Memory B cell (primary cell): ENCODE measurements around the gene OTOA.
"Not testable (repeated sequence)": the region's sequence is repeated elsewhere in the genome, so short reads cannot be mapped to it uniquely, and the experiment has no call there.

Experiments
- ATAC-seq: fragments of 150-1000 bp; cut with Tn5 transposase; 2 replicates; pipeline ENCODE4 v1.10.0; 2021; ENCODE audit warnings: low read depth, mild to moderate bottlenecking, moderate library complexity
- DNase-seq, 2 donors: peaks; one replicate each; pipeline ENCODE4 v3.0.0; 2022; ENCODE audit warnings: low spot score in 2 of 2
- H3K27ac Mint-ChIP-seq: one replicate; pipeline ENCODE4 v1.8.0; 2022; ENCODE audit warnings: mild to moderate bottlenecking, moderate library complexity, mixed read lengths
- H3K27me3 Mint-ChIP-seq: one replicate; pipeline ENCODE4 v1.8.0; 2022; ENCODE audit warnings: mixed read lengths
- H3K36me3 Mint-ChIP-seq: one replicate; pipeline ENCODE4 v1.8.0; 2022; ENCODE audit warnings: mild to moderate bottlenecking, mixed read lengths
- H3K4me1 Mint-ChIP-seq: one replicate; pipeline ENCODE4 v1.8.0; 2022; ENCODE audit warnings: mixed read lengths
- H3K4me3 Mint-ChIP-seq: one replicate; pipeline ENCODE4 v1.8.0; 2022; ENCODE audit warnings: mild to moderate bottlenecking, moderate library complexity, mixed read lengths
- H3K9me3 Mint-ChIP-seq: one replicate; pipeline ENCODE4 v1.8.0; 2022; ENCODE audit warnings: mixed read lengths

OTOA gene

DNA sequence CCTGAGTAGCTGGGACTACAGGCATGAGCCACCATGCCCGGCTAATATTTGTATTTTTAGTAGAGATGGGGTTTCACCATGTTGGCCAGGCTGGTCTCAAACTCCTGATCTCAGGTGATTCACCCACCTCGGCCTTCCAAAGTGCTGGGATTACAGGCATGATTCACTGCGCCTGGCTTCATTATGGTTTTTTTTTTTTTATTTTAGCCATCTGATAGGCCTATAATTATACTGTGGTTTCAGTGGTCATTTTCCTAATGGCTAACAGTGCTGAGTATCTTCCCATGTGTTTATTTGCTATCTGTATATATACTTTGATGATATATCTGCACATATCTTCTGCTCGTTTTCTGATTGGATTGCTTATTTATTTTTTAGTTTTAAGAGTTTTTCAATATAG lies 10.7 kb downstream of the OTOA start:
- H3K4me3 Mint-ChIP-seq, H3K9me3 Mint-ChIP-seq, H3K27me3 Mint-ChIP-seq, H3K4me1 Mint-ChIP-seq, H3K27ac Mint-ChIP-seq, DNase-seq, H3K36me3 Mint-ChIP-seq, ATAC-seq: not testable (repeated sequence)

DNA sequence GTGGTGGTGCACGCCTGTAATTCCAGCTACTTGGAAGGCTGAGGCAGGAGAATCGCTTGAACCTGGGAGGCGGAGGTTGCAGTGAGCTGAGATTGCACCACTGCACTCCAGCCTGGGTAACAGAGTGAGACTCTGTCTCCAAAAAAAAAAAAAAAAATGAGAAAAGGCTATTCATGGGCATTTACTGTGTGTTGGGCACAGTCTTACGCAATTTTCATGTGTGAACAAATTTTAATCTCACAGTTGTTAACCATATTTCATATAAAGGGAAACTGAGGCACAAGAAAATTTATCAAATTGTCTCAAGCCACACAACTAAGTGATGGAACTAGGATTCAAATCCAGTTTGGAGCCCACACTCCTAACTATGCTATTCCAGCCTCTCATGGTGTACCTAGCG lies 16.9 kb downstream of the OTOA start:
- H3K27me3 Mint-ChIP-seq, DNase-seq, H3K4me3 Mint-ChIP-seq, H3K27ac Mint-ChIP-seq, H3K9me3 Mint-ChIP-seq, ATAC-seq, H3K36me3 Mint-ChIP-seq, H3K4me1 Mint-ChIP-seq: not testable (repeated sequence)

DNA sequence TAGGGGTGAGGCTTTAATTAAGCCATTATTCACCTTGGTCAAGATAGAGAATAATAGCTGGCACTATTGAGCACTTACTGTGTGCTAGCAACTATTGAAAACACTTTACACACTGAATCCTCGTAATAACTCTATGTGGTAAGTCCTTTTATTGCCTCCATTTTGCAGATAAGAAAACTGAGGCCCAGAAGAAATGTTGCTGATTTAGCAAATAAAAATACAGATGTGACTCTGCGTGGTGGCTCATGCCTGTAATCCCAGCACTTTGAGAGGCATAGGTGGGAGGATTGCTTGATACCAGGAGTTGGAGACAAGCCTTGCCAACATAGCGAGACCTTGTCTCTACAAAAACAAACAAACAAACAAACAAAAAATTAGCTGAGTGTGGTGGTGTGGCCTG lies 19.4 kb downstream of the OTOA start:
- Mint-ChIP-seq H3K36me3 (no peaks in the 10 kb centered on the region), H3K4me1 (peaks cover 2% of the 10 kb centered on the region), H3K4me3 (no peak overlapping the region), H3K27me3 (peaks cover 8% of the 10 kb centered on the region), H3K9me3 (no peaks in the 10 kb centered on the region), H3K27ac (no peak overlapping the region)
- ATAC-seq (no peak), DNase-seq (no peak)

DNA sequence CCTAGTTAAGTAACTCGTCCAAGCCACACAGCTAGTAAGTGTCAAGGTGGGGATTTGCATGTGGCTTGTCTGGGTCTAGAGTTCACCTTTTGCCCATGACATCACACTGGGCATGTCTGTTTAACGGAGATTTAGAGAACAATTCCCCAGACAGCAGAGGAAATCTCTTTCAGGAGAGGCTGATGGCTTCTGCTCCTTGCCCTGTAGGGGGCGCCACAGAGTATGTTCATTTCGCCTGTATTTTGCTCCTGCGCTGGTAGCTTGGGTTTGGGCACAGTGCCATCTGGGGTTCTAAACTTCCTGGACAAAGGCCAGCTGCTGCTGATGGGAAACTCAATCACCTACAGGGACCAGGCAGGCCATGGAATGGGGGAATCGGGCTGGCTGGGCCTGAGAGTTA lies 20.4 kb downstream of the OTOA start:
- ATAC-seq: peak; percentile 81
- Mint-ChIP-seq H3K4me3 (no peak overlapping the region), H3K4me1 (peaks cover 2% of the 10 kb centered on the region), H3K36me3 (no peaks in the 10 kb centered on the region), H3K27me3 (peaks cover 8% of the 10 kb centered on the region), H3K27ac (no peak overlapping the region), H3K9me3 (no peaks in the 10 kb centered on the region)
- DNase-seq: no peak

DNA sequence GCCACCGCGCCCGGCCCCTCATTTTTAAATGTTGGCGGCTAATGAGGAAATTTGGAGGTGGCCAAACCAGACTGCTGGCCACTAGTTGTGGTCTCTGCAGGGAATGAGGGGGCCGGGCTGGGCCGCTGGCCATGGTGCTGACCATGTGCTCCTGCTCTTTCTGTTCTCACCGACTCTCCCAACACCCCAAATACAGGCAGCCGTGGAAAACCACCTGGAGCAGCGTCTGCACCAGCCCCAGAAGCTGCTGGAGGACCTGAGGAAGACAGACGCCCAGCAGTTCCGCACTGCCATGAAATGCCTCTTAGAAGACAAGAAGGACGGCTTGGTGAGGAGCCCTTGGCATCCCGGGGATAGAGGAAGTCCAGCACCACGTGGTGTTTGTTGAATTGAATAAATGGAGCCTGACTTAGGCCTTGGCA lies 21.3 kb downstream of the OTOA start:
- DNase-seq: no peak

DNA sequence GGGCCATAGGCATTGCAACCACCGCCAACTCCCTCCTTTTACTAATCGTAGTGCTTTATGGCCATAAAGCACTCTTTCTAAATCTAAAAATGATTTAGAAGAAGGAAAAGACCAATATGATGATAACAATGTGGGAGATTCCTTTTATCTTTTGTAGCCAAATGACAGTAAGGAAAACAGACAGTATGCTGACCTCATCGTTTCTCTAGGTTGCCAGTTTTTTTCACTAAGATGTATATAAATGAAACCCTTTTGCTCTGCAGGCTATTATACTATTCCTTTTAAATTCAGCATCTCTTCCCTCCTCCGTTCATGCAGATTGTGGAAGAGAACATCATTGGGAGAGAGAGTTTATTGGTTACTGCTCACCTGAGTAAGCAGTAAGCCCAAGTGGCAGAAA lies 25.3 kb downstream of the OTOA start:
- H3K9me3 Mint-ChIP-seq: no peaks in the 10 kb centered on the region
- peaks cover 3% of the 10 kb centered on the region for H3K27me3 Mint-ChIP-seq
- peaks cover under 1% of the 10 kb centered on the region for H3K4me1 Mint-ChIP-seq
- H3K27ac Mint-ChIP-seq: no peak overlapping the region
- DNase-seq (no peak), ATAC-seq (no peak)
- no peak overlapping the region for H3K4me3 Mint-ChIP-seq
- H3K36me3 Mint-ChIP-seq: no peaks in the 10 kb centered on the region

More for the DNA sequence above, 21.3 kb downstream of the OTOA start:
- Mint-ChIP-seq H3K9me3 (no peaks in the 10 kb centered on the region), H3K4me3 (no peak overlapping the region), H3K4me1 (peaks cover 2% of the 10 kb centered on the region), H3K27me3 (peaks cover 10% of the 10 kb centered on the region), H3K36me3 (no peaks in the 10 kb centered on the region), H3K27ac (no peak overlapping the region)
- ATAC-seq: no peak

DNA sequence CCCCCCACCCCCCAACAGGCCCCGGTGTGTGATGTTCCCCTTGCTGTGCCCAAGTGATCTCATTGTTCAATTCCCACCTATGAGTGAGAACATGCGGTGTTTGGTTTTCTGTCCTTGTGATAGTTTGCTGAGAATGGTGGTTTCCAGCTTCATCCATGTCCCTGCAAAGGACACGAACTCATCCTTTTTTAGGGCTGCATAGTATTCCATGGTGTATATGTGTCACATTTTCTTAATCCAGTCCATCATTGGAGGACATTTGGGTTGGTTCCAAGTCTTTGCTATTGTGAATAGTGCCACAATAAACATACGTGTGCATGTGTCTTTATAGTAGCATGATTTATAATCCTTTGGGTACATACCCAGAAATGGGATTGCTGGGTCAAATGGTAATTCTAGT lies 27.2 kb downstream of the OTOA start:
- H3K27ac Mint-ChIP-seq, H3K4me1 Mint-ChIP-seq, ATAC-seq, H3K36me3 Mint-ChIP-seq, H3K4me3 Mint-ChIP-seq, H3K9me3 Mint-ChIP-seq, H3K27me3 Mint-ChIP-seq, DNase-seq: not testable (repeated sequence)

DNA sequence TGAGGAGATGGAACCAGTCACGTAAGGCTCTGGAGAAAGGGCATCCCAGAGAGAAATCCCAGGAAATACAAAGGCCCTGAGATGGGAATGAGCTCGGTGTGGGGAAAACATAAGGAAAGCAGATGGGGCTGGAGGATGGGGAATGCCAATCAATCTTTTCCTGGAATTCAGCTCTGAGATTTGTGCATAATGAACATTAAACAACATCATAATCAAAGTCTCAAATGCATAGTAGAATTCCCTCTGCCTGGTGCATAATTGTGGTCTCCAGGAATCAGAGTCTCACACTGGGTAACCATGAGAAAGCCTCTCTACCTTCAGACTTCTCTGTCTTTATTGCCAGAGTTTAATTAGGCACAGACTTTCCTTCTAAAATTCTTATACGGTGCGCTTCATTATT lies 30.8 kb downstream of the OTOA start:
- no peaks in the 10 kb centered on the region for H3K36me3 Mint-ChIP-seq
- ATAC-seq (no peak), DNase-seq (no peak)
- H3K4me1 Mint-ChIP-seq: no peaks in the 10 kb centered on the region
- no peak overlapping the region for H3K4me3 Mint-ChIP-seq
- peaks cover 7% of the 10 kb centered on the region for H3K27me3 Mint-ChIP-seq
- H3K9me3 Mint-ChIP-seq: no peaks in the 10 kb centered on the region
- no peak overlapping the region for H3K27ac Mint-ChIP-seq

DNA sequence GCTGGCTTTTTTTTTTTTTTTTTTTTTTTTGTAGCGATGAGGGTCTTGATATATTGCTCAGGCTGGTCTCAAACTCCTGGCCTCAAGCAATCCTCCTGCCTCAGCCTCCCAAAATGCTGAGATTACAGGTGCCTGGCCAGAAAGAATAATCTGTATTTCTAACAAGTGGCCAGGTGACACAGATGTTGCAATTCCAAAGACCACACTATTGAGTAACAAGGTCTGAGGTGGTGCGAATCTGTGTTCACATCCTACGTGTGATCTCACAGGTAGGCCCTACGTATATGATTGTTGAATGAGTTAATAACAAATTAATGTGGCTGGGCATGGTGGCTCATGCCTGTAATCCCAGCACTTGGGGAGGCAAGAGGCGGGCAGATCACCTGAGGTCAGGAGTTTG lies 33.3 kb downstream of the OTOA start:
- Mint-ChIP-seq H3K27ac (no peak overlapping the region), H3K4me3 (no peak overlapping the region), H3K9me3 (no peaks in the 10 kb centered on the region), H3K4me1 (no peaks in the 10 kb centered on the region), H3K36me3 (no peaks in the 10 kb centered on the region), H3K27me3 (peaks cover 6% of the 10 kb centered on the region)
- ATAC-seq (no peak), DNase-seq (no peak)

DNA sequence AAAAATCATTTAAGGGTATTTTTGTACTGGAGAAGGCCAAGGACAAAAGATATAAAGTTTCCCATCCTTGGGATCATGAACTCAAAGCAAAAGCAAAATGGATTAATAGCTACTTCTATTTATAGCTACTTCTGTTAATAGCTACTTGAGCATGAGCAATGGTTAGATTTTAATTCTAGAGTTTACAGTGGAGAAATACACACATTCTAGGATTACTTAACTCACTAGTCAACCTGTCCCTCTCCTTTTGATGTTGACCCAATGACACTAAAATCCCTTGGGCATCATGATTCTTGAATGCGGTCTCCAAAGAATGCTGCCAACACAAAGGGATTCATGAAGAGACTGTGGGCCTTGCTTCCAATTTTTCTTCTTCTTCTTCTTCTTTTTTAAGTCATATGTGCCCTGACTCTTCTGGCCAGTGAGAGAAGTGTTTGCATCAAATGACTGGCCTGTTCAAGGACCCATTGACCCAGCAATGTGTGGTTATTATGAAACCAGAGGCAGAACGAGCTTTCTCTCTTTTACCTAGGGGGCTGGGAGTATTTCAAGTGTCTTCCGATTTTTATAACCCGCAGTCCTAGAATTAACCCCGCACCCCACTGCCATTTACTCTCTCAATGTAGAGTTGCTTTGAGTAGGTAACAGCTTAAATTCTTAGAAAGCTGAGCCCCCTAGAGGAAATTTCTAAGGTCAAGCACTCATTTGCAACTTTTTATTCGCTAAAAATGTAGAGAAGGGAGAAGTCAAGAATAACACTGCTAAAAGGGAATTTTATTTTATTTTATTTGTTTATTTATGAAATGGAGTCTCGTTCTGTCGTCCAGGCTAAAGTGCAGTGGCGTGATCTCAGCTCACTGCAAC lies 34.6 kb downstream of the OTOA start:
- DNase-seq (no peak), ATAC-seq (no peak)
- no peaks in the 10 kb centered on the region for H3K9me3 Mint-ChIP-seq
- no peak overlapping the region for H3K4me3 Mint-ChIP-seq
- H3K27ac Mint-ChIP-seq: no peak overlapping the region
- no peaks in the 10 kb centered on the region for H3K36me3 Mint-ChIP-seq
- peaks cover 9% of the 10 kb centered on the region for H3K27me3 Mint-ChIP-seq
- H3K4me1 Mint-ChIP-seq: peaks cover 6% of the 10 kb centered on the region

DNA sequence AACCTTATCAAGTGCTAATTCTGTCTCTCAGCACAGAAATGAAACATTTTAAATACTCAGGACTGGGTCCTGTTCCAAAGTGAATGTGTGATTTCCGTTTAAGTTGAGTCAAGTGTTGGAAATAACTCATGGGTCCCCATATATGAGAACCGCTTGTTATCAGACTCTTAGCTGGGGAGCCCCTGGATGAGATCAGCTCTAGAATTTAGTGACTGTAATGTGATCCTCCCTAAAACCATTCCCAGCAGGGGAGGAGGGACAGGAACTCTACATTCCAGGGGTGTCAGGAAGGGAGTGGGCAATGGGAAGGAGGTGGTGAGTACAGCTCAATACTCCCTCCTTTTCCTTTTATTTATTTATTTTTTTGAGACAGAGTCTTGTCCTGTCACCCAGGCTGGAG lies 37.5 kb downstream of the OTOA start:
- H3K36me3 Mint-ChIP-seq: no peaks in the 10 kb centered on the region

DNA sequence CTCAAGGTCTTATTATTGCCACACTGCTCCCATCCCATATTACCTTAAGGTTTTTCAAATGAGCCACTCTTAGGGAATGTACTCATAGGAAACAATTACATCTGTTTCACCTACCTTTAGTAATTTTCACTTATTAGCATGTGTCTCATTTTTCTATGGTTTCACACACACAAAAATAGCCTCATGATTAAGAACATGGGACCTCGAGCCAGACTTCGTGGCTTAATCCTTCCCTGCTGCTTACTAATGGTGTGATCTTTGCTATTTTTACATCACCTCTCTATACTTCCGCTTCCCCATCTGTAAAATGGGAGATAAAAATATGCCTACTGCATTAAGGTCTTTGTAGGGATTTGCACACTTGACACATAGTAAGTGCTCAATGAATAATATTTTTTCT lies 38.5 kb downstream of the OTOA start:
- no peaks in the 10 kb centered on the region for H3K36me3 Mint-ChIP-seq
- no peak for ATAC-seq
- H3K4me1 Mint-ChIP-seq: peaks cover 14% of the 10 kb centered on the region
- no peak for DNase-seq
- H3K9me3 Mint-ChIP-seq: no peaks in the 10 kb centered on the region
- peaks cover 9% of the 10 kb centered on the region for H3K27me3 Mint-ChIP-seq
- H3K4me3 Mint-ChIP-seq: no peak overlapping the region
- H3K27ac Mint-ChIP-seq: no peak overlapping the region

More for the DNA sequence above, 37.5 kb downstream of the OTOA start:
- Mint-ChIP-seq H3K9me3 (no peaks in the 10 kb centered on the region), H3K27me3 (peaks cover 10% of the 10 kb centered on the region), H3K4me1 (peaks cover 14% of the 10 kb centered on the region), H3K4me3 (no peak overlapping the region), H3K27ac (no peak overlapping the region)
- no peak for DNase-seq
- no peak for ATAC-seq

DNA sequence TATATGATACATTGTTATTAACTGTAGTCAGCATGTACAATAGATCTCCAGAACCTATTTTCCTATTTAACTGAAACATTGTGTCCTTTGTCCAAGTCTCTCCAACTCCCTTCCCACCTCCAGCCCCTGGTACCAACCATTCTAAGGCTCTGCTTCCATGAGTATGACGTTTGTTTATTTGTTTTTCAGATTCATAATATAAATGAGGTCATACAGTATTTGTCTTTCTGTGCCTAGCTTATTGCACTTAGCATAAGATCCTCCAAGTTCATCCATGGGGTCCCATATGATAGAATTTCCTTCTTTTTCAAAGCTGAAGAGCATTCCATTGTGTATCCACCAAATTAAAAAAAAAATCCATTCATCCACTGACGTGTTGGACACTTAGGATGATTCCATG lies 39.4 kb downstream of the OTOA start:
- Mint-ChIP-seq H3K27ac (no peak overlapping the region), H3K4me1 (peaks cover 17% of the 10 kb centered on the region), H3K36me3 (no peaks in the 10 kb centered on the region), H3K9me3 (no peaks in the 10 kb centered on the region), H3K4me3 (no peak overlapping the region), H3K27me3 (peaks cover 12% of the 10 kb centered on the region)
- no peak for DNase-seq
- no peak for ATAC-seq

DNA sequence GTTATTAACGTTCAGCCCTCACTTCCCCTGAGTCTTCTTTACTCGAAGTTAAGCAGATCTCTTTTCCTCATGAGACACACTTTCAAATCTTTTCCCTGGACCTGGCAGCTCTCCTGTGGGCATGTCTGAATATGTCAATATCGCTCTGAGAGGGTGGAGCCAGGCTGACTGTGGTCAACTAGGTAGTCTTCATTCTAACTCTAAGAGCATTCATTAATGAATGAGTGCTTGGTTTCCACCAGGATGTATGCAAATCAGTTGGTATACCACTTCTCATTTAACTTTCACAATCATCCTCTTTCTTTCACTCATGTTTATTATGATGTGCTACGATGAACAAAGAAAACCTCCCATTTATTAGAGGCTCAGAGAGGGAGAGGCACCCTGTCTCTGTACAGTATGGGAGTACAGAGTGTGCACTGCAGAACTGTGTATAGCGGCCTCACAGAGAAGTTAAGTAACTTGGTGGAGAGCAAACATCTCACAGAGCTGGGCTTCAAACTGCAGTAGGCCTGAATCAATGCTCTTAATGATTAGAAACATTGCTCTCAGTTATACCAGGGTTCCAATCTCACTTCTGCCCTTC lies 39.9 kb downstream of the OTOA start:
- Mint-ChIP-seq H3K9me3 (no peaks in the 10 kb centered on the region), H3K36me3 (no peaks in the 10 kb centered on the region), H3K4me3 (peak overlapping the region; percentile 43), H3K27ac (no peak overlapping the region), H3K4me1 (peaks cover 17% of the 10 kb centered on the region), H3K27me3 (peaks cover 12% of the 10 kb centered on the region)
- DNase-seq (peak in 1 of 2 donors; percentile 31), ATAC-seq (peak; percentile 90)

DNA sequence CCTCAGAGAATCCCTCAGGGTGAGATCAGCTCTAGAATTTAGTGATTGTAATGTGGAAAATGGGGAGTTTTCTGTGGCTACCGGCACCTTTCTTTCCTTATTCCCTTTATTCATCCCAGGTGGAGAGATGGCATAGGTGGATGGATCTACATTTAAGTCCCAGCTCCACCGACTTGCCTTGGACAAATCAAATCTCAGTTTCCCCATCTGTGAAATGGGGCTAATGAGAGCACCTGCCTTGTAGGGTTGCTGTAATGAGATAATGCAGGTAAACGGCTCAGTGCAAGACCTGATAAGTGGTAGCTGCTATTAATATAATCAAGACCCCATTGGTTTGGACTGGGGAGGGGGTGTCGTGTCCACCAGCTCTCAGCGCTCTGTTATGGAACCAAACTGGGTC lies 40.5 kb downstream of the OTOA start:
- H3K36me3 Mint-ChIP-seq: no peaks in the 10 kb centered on the region
- H3K27ac Mint-ChIP-seq: no peak overlapping the region
- no peaks in the 10 kb centered on the region for H3K9me3 Mint-ChIP-seq
- H3K27me3 Mint-ChIP-seq: peaks cover 12% of the 10 kb centered on the region
- peaks cover 17% of the 10 kb centered on the region for H3K4me1 Mint-ChIP-seq
- DNase-seq (no peak), ATAC-seq (no peak)
- no peak overlapping the region for H3K4me3 Mint-ChIP-seq
